NK-92 (cell line): Measurements from ENCODE around the gene EZR.

Experiments
- DNase-seq: peaks from one replicate; lab custom pipeline; 2025; ENCODE audit not compliant: unreplicated experiment; lab: John Stamatoyannopoulos, UW

Gene EZR

DNA sequence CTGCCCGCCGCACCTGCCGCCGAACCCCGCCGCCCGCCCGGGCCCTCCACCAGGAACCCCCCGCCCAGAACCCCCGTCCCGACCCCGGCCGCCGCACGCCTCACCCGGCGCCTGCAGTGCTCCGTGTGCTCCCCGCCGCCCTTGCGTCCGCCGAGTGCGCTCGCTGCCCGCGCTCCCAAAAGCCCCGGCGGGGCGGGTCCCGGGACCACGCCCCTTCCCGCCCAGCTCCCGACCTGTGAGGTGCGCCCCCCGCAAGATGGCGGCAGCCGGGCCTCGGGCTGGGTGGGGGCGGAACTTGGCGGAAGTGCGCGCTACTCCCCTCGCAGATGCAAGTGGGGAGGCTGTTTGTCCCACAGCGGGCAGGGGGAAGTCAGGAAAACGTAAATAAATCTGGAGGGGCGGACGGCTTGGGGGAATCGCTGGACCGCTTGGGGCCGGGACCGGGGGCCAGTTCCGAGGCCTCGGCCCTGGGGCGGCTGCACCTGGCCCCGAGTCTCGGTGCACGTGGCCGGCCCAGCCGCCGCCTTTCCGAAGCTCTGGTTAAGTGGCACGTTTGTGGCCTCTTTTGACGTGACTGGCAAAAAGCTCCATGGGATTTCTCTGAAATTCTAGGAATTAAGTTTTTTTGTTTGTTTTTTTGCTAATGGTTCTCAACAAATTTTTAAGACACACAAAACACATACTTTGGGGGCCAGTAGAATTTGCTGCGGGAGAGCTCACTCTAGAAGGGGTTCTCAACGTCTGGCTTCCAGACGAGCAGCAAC is at the start of gene EZR:
Gene EZR (minus strand): TSS at position 156 of the 764 bp plus-strand sequence. CDS start 1,275 bp downstream, outside the sequence.
- no peak for DNase-seq

DNA sequence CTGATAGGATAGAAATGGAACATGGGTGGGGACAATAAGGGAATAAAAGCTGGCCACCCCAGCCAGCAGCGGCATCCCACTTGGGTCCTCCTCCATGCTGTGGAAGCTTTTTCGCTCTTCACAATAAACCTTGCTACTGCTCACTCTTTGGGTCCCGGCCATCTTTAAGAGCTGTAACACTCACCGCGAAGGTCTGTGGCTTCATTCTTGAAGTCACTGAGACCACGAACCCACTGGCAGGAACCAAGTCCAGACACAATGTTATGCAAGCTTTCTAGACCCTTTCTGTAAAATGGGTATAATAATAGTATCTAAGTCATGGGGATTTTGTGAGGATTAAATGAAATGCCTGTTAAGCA is 48.9 kb upstream of the EZR start:
- no peak for DNase-seq

DNA sequence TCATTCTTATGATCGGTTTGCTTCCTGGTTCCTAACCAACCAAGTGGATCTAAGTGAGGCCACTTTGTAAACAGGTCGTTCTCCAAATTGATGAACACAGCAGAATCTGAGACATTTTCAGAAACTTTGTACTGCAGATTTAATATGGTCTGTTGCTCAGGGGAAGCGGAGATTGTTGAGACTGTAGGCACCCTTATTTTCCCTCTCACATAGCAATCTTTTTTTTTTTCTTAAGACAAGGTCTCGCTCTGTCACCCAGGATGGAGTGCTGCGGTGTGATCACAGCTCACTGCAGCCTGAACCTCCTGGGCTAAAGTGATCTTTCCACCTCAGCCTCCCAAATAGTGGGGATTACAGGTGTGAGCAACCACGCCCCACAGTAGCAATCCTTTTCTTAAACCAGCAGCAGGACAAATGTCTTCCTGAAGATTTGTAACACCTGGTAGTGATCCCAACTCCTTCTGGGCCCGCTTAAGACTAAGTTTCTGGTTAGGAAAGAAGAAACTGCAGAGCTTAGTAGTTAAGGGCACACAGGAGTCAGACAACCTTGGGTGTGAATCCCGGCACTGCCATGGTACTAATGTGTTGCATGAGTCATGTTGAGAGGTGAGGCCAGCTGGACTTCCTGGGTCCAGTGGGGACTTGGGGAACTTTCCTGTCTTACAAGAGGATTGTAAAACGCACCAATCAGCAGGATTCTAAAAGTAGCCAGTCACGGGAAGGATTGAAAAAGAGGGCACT is 48.4 kb upstream of the EZR start:
- no peak for DNase-seq

DNA sequence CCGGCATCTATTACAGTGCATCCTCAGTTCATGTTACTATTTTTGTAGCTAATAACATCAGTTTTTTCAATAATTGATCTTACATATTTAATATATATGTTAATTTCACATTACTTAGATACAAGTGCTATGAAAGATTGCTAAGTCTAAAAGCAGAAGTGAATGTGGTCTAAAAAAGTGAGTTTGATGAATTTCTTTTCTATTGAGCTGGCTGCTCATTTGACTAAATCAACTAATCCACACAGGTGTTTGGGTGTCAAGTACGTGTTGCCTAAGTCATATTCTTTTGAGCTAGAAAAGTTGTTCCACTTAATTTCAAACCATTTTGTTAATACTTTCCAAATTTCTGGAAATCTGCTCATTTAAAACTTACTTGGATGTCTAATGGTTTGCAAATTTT is 46.6 kb upstream of the EZR start:
- no peak for DNase-seq

DNA sequence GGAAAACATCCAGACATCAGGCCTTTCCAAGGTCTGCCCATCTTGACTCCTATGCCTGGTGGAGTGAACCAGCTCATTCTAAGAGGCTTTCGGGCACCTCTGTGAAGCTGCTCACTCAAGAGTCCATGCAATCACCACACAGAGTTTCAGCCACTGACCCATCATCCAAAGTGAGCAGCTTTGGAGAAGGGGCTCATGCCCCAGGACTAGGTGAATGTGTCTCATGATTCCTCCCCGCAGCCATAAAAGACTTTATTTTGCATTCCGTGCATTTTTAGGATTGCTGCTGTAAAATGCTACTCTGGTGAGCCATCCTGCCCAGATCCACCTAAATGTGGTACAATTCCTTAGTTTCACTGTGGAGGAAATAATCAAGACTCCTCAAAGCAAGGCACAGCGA is 44.5 kb upstream of the EZR start:
- no peak for DNase-seq

DNA sequence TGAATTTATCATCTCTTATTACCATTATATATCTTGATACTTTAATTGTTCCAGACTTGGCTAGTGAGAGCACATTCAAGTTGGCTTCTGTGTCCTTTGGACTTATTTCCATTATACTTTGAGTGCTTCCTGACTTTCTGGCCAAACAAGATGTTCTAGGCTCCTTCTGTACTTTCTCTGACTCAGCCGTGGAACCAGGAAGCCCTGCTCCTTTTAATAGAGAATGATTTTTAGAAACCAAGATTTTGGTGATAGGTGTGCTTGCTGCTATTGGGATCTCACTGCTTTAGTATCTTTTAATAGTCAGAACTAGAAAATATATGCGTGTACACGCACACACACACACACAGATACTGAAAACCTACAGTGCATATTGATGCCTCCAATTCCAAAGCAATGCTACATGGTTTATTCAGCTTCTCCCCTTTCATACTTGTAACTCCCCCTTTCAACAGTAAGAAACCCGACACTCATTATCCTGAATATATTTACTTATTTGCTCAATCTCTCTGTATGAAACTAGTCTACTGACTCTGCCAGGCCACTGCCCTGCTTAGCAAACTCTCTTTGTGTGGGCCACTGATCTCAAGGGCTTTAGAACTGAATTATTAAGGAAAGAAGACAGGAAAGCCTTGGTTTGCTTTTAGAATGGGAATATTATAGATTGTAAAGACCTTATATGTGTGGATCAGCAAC is 42.7 kb upstream of the EZR start:
- DNase-seq: no peak

DNA sequence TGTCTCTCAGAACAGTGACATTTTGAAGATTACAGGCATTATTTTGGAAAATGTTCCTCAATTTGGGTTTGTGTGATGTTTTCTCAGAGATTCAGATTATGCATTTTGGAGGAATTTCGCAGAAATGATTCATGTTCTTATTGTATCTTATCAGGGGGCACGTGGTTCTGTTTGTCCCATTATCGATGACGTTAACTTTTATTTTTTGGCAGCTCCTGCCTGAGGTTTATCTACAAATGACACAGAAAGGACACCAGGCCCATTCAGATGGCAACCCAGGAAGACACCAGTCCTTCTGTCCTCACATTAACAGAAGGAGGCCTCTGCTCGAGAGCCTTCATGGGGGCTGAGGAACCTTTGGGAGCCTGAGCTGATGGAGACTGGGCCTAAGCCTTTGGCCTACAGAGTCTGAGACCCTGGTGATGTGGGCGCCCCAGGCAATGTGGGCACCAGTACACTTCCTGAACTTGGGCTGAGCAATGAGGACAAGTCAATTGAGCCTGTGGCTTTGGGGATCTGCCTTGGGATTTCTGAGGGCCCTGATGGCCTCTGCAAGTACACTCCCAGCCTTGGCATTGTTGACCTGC is 41.2 kb upstream of the EZR start:
- no peak for DNase-seq

DNA sequence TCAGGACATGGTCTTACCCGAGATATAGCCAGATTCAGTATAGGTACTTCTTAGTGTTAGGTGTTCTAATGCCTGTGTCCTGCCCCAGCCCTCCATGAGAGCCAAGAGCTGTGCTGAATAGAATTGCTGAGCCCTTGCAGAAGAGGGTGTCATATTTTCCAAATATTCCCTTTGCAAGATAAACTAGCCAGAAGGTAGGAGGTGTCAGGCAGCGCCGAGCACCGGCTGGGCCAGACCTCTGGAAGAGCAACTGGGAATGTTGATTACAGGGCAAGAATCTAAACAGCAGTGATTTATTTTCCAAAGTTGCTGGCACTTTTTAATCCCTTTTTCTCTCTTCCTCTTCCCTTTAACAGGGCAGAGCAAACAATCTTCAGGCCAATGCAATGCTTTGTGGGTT is 37.1 kb upstream of the EZR start:
- no peak for DNase-seq

DNA sequence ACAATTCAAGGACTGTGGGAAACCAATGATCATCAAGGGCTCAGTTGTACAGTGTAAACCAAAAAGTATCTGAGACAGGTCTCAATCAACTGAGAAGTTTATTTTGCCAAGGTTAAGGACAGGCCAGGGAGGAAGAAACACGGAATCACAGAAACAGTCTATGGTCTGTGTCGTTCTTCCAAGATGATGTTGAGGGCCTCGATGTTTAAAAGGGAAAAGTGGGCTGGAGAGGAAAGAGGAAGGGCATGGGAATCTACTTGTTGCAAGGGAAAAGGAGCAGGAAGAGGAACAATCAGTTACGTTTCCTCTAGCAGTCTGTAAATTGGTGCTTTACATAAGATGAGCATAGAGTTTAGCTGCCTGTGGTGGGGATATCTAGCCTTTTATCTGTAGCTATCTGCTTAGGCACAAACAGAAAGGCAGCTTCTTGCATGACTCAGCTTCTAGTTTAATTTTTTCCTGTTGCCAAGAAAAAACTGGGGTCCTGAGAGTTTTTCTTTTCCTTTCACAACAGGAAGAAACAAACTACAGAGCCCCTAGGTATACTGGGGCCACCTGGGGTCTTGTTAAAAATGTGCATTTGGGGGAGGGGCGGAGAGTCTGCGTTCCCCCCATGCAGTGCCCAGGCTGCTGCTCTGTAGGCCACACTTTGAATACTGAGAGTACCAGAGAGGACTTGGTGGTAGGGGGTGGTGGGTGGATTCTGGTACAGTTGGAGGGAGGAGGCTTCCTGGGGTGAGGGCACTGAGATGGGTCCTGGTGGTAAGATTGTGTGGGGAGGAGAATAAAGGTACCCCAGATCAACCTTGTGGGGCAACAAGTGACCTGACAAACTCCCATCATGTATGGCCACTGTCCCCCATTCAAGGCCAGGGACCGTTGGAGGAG is 35.3 kb upstream of the EZR start:
- DNase-seq: no peak

DNA sequence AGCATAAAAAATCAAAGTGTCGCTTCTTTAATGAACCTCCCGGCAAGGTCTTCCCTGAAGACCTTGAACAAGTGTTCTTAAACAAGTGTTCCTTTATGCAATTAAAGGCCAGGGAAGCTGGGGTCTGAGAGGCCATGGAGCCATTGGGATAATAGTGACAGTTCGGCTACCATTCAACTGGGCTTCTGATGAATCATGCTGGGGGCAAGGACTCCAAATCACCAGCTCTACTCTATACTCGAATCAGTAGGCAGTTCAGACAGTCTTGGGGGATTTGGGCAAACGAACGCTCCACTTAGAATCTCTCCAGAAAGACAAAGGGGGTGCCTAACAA is 34.7 kb upstream of the EZR start:
- DNase-seq: no peak

DNA sequence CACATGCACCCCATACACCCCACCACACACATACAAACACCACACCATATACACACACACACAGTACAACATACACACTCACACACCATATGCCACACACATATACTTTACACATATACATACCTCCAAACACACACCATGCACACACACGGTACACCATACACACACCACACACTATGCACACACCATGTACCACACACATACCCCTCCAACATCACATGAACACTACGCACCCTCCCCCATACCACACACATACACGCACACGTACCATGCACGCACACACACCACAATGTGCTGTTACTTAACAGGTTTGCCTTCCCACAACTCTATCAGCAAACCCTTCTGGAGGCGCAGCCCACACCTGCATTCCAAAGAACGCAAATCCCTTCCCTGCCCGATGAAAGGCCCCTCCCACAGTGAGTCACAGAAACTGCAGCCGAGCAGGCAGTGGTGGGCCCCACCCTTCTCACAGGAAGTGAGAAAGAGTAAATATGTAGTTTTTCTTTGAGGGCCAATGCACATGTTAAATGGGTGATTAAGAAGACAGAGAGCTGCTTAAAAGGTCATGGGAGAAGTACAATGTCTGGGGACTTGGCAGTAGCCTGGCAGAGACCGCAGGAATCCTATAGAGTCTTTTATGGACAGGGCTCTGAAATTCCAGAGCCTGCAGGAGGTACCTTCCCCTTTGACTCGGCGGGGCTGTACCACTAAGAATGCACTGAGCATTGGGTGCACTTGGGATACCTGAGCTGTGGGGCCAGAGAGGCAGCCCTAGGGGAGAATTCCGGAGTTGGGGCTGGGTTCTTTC is 34.1 kb upstream of the EZR start:
- DNase-seq: no peak

DNA sequence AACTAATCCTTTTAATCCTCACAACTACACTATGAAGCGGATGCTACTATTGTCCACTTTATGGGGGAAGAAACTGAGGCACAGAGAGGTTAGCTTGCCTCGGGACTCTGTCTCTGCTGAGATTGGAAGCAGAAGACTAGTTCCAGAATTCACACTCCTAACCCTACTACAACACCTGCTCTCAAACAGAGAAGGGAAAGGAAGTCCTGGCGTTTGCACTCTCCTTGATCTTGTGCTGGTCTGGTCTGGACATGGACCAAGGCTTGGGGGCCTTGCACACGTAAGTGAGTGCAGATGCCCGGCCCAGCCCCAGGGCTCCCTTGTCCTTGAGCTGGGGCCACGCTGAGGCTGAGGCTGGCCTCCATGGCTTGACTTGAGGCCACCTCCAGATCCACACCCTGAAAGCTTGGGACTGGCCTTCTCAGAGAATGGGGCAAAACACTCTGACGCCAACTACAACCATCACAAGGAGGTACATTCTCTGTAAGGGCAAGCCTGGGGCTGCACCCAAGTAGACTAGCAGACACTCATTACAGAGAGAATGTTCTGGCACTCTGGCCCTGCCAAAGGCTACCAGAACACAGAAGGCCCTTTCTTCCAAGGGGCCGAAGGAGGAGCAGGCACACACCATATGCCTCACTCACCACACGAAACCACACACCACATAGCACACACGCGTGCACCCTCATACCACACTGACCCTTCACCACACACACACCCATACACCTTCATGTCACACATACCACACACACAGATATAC is 33.3 kb upstream of the EZR start:
- no peak for DNase-seq

DNA sequence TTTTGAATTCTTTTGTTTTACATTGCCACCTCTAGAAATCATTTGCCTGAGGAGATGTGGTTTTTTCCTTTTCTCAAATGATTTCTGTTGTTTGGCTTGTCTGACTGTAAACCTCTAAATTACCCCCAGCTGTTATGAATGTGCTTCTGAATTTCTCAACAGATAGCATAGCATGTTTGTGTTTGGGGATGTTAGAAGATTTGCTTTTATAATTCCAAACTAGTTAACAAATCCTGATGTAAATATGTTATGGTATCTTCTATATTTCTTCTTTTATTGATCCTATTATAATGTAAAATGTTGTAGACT is 31.6 kb upstream of the EZR start:
- DNase-seq: no peak

DNA sequence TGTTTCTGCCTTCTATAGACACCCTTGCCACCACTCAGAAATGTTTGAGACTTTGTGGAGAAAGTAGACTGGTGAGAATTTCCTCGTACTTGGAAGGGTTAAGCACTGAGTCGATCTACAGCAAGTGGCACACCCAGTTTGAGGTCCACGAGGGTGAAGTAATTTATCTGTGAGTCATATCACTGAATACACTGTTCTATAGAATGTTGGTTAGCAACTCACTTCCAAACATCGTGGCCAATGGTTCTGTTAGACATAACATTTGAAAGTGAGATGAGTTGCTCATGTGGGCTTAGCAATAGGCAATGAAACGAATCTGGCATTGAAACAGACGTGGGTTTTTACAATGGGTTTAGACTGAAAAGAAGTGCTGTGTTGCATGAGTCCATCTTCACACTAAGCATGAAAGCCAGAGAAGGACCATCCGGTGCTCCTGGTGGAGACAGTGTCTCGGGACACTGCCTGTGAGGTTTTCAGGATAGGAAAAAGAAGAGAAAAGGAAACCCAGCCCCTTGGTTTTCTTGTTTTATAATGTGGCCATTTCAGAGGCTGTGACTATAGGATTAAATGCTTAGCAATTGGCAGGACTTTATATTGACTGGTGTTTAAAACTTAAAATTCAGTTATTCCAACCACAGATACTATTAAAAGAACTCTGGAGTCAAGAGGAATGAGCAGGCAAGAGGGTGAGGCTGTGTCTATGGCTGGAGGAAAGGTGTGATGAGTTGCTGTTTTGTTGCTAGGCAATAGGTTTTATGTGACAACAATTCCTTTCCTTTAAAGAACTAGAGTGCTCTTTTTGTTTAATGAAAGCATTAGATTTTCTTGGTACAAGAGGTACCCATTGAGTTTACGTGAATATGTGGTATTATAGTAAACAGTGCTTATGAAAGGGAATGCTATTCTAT is 31.0 kb upstream of the EZR start:
- no peak for DNase-seq

DNA sequence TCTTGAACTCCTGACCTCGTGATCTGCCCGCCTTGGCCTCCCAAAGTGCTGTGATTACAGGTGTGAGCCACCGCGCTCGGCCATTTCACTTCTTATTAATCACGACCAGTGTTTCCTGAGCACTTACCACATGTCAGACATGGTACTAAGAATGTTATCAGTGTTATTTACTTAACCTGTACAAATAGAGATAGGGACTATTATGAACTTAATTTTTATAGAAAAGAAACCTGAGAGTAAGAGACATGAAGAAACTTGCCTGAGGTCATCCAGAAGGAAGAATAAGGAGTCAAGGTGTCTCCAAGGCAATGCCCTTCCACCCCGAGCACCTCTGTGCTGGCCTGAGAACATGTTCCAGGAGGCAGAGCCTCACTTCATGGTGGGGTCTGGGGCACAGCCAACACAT is 29.3 kb upstream of the EZR start:
- no peak for DNase-seq

DNA sequence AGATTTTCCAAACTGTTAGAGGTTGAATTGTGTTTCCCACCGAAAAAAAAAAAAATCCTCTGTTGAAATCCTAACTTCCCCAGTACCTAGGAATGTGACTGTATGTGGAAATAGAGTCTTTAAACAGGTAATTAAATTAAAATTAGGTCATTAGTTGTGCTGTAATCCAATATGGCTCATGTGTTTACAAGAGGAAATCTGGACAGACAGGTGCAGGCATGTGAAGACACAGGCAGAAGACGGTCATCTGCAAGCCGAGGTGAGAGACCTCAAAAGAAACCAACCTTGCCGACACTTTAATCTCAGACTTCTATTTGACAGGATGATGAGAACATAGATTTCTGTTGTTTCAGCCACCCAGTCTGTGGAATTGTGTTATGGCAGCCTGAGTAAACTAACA is 28.6 kb upstream of the EZR start:
- no peak for DNase-seq

DNA sequence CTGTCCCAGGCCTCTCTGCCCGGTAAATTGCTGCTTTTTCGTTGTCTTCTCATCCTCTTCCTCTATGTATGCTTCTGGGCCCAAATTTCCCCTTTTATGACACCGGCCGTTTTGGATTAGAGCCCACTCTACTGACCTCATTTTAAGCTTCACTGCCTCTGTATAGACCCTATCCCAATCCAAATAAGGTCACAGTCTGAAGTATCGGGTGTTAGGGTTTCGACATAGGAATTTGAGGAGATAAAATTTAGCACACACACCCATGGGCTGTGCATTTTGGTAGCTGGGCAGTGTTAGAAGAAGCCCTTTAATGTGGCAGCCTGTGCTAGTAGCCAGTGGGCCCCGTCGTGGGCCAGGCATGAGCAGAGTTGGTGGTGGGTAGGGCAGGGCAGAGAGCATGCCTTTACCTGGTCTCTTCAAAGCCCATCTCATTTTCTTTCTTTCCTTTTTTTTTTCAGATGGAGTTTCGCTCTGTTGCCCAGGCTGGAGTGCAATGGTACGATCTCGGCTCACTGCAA is 27.9 kb upstream of the EZR start:
- no peak for DNase-seq
